HEK293 (cell line): Measurements from ENCODE around the gene CD47.
A peak's percentile ranks its signal among the peaks of the same experiment; 100 is the strongest.

Source experiments
- CTCF ChIA-PET: fragments of 350-600 bp; formaldehyde crosslinking; extraction: SDS; loops from one replicate; lab custom pipeline; 2021; ENCODE audit warnings: antibody characterized with exemption; lab: Yijun Ruan, JAX
- POLR2A ChIA-PET: fragments of 300-600 bp; formaldehyde crosslinking; extraction: SDS; loops from one replicate; lab custom pipeline; 2020; ENCODE audit warnings: antibody characterized with exemption, inconsistent platforms; lab: Yijun Ruan, JAX
- H3K27ac ChIP-seq: fragments of 200-500 bp; sonication (Bioruptor generic); 2 replicates; pipeline ENCODE4 v1.5.1; 2014; ENCODE audit warnings: low read depth, low read length, control low read depth, inconsistent platforms; ENCODE audit errors: extremely low read depth
- H3K36me3 ChIP-seq, 2 experiments: fragments of 200-500 bp in 1 of 2; sonication (Bioruptor generic) in 1 of 2; 1 replicate in 1 of 2; 2 replicates in 1 of 2; pipeline ENCODE4 v1.5.1; 2014 to 2017; ENCODE audit warnings: inconsistent platforms in 2 of 2, low read length in 2 of 2; ENCODE audit not compliant: control insufficient read depth in 2 of 2, insufficient read depth in 1 of 2
- H3K4me1 ChIP-seq: fragments of 200-500 bp; sonication (Bioruptor generic); 2 replicates; pipeline ENCODE4 v1.5.1; 2014; ENCODE audit warnings: mild to moderate bottlenecking, low read length, inconsistent platforms; ENCODE audit not compliant: control insufficient read depth, insufficient read depth
- H3K4me3 ChIP-seq: 2 replicates; pipeline ENCODE4 v1.5.1; 2011; ENCODE audit warnings: low read depth, mild to moderate bottlenecking, control low read depth, low read length, moderate library complexity
- H3K9me3 ChIP-seq: fragments of 200-500 bp; sonication (Bioruptor generic); 2 replicates; pipeline ENCODE4 v1.5.1; 2014; ENCODE audit warnings: low read depth, low read length, inconsistent platforms; ENCODE audit not compliant: control insufficient read depth, insufficient read depth
- EGR2 ChIP-seq: fragments of 450-650 bp; formaldehyde crosslinking; IDR thresholded peaks from 2 replicates; pipeline ENCODE4 v1.5.1; 2016; ENCODE audit warnings: low read depth, missing biosample characterization, missing genetic modification characterization
- GLI2 ChIP-seq: fragments of 450-650 bp; formaldehyde crosslinking; IDR thresholded peaks from 2 replicates; pipeline ENCODE4; 2017; ENCODE audit warnings: missing biosample characterization, missing genetic modification characterization, low read depth, borderline replicate concordance
- GLIS1 ChIP-seq: fragments of 450-650 bp; formaldehyde crosslinking; IDR thresholded peaks from 2 replicates; pipeline ENCODE4 v1.5.1; 2016; ENCODE audit warnings: missing biosample characterization, missing genetic modification characterization
- KLF1 ChIP-seq: fragments of 450-650 bp; formaldehyde crosslinking; IDR thresholded peaks from 2 replicates; pipeline ENCODE4 v1.5.1; 2016; ENCODE audit warnings: missing biosample characterization, missing genetic modification characterization
- OSR2 ChIP-seq: fragments of 450-650 bp; formaldehyde crosslinking; IDR thresholded peaks from 2 replicates; pipeline ENCODE4 v1.5.1; 2016; ENCODE audit warnings: missing biosample characterization, missing genetic modification characterization
- SALL2 ChIP-seq: fragments of 450-650 bp; formaldehyde crosslinking; IDR thresholded peaks from 2 replicates; pipeline ENCODE4 v1.5.0; 2017; ENCODE audit warnings: missing biosample characterization, mild to moderate bottlenecking, missing genetic modification characterization, borderline replicate concordance
- SP2 ChIP-seq: fragments of 450-650 bp; formaldehyde crosslinking; IDR thresholded peaks from 2 replicates; pipeline ENCODE4 v1.5.1; 2016; ENCODE audit warnings: missing biosample characterization, missing genetic modification characterization
- TRIM28 ChIP-seq: IDR thresholded peaks from 2 replicates; pipeline ENCODE4 v1.6.1; 2011; ENCODE audit warnings: low read length, control low read depth, borderline replicate concordance
- ZBTB8A ChIP-seq: fragments of 450-650 bp; formaldehyde crosslinking; IDR thresholded peaks from 2 replicates; pipeline ENCODE4 v1.5.1; 2016; ENCODE audit warnings: missing biosample characterization, missing genetic modification characterization
- ZFHX2 ChIP-seq: fragments of 450-650 bp; formaldehyde crosslinking; conservative IDR thresholded peaks from 2 replicates; pipeline ENCODE4 v1.5.1; 2016; ENCODE audit warnings: missing biosample characterization, missing genetic modification characterization
- ZFP69B ChIP-seq: fragments of 450-650 bp; formaldehyde crosslinking; IDR thresholded peaks from 2 replicates; pipeline ENCODE4 v1.5.1; 2016; ENCODE audit warnings: missing biosample characterization, missing genetic modification characterization
- ZIC2 ChIP-seq: fragments of 450-650 bp; formaldehyde crosslinking; IDR thresholded peaks from 2 replicates; pipeline ENCODE4 v1.5.1; 2016; ENCODE audit warnings: missing biosample characterization, missing genetic modification characterization
- ZNF202 ChIP-seq: fragments of 450-650 bp; formaldehyde crosslinking; IDR thresholded peaks from 2 replicates; pipeline ENCODE4 v1.5.1; 2016; ENCODE audit warnings: missing biosample characterization, missing genetic modification characterization, borderline replicate concordance
- ZNF214 ChIP-seq: fragments of 450-650 bp; formaldehyde crosslinking; IDR thresholded peaks from 2 replicates; pipeline ENCODE4 v1.5.1; 2017; ENCODE audit warnings: missing biosample characterization, mild to moderate bottlenecking, missing genetic modification characterization, borderline replicate concordance
- ZNF221 ChIP-seq: fragments of 450-650 bp; formaldehyde crosslinking; IDR thresholded peaks from 2 replicates; pipeline ENCODE4 v1.5.1; 2017; ENCODE audit warnings: missing biosample characterization, missing genetic modification characterization, borderline replicate concordance
- ZNF335 ChIP-seq: fragments of 450-650 bp; formaldehyde crosslinking; conservative IDR thresholded peaks from 2 replicates; pipeline ENCODE4 v1.5.1; 2016; ENCODE audit warnings: missing biosample characterization, missing genetic modification characterization
- ZNF366 ChIP-seq: fragments of 450-650 bp; formaldehyde crosslinking; conservative IDR thresholded peaks from 2 replicates; pipeline ENCODE4 v1.5.1; 2016; ENCODE audit warnings: missing biosample characterization, missing genetic modification characterization
- ZNF391 ChIP-seq: fragments of 450-650 bp; formaldehyde crosslinking; IDR thresholded peaks from 2 replicates; pipeline ENCODE4 v1.5.1; 2016; ENCODE audit warnings: low read depth, missing biosample characterization, missing genetic modification characterization, borderline replicate concordance
- ZNF404 ChIP-seq: fragments of 450-650 bp; formaldehyde crosslinking; IDR thresholded peaks from 2 replicates; pipeline ENCODE4 v1.5.1; 2017; ENCODE audit warnings: missing biosample characterization, missing genetic modification characterization
- ZNF530 ChIP-seq: fragments of 450-650 bp; formaldehyde crosslinking; IDR thresholded peaks from 2 replicates; pipeline ENCODE4 v1.5.1; 2016; ENCODE audit warnings: low read depth, missing biosample characterization, missing genetic modification characterization
- ZNF561 ChIP-seq: fragments of 450-650 bp; IDR thresholded peaks from 2 replicates; pipeline ENCODE4 v1.5.1; 2018; ENCODE audit warnings: missing biosample characterization, missing genetic modification characterization, borderline replicate concordance
- ZNF660 ChIP-seq: fragments of 450-650 bp; IDR thresholded peaks from 2 replicates; pipeline ENCODE4 v1.5.1; 2018; ENCODE audit warnings: missing biosample characterization, mild to moderate bottlenecking, missing genetic modification characterization
- ZNF76 ChIP-seq: fragments of 450-650 bp; formaldehyde crosslinking; IDR thresholded peaks from 2 replicates; pipeline ENCODE4; 2016; ENCODE audit warnings: low read depth, missing biosample characterization, missing genetic modification characterization, borderline replicate concordance
- ZNF768 ChIP-seq: fragments of 450-650 bp; formaldehyde crosslinking; IDR thresholded peaks from 2 replicates; pipeline ENCODE4 v1.5.1; 2018; ENCODE audit warnings: missing biosample characterization, mild to moderate bottlenecking, missing genetic modification characterization
- ZNF837 ChIP-seq: fragments of 450-650 bp; formaldehyde crosslinking; IDR thresholded peaks from 2 replicates; pipeline ENCODE4 v1.5.1; 2016; ENCODE audit warnings: missing biosample characterization, missing genetic modification characterization
- ZSCAN30 ChIP-seq: fragments of 450-650 bp; IDR thresholded peaks from 2 replicates; pipeline ENCODE4 v1.5.1; 2018; ENCODE audit warnings: missing biosample characterization, mild to moderate bottlenecking, missing genetic modification characterization, moderate library complexity
- TF ChIP-seq, protein P1 (sequence below): fragments of 450-650 bp; formaldehyde crosslinking; optimal IDR thresholded peaks from 2 replicates; pipeline ENCODE3; 2016; ENCODE audit warnings: missing biosample characterization, mild to moderate bottlenecking, missing genetic modification characterization
- TF ChIP-seq, protein P2 (sequence below): sonication (generic); formaldehyde crosslinking; IDR thresholded peaks from 2 replicates; pipeline ENCODE4 v1.8.1; 2022; ENCODE audit warnings: mild to moderate bottlenecking, moderate library complexity, missing genetic modification reagents
- TF ChIP-seq, protein P3 (sequence below): fragments of 450-650 bp; formaldehyde crosslinking; IDR thresholded peaks from 2 replicates; pipeline ENCODE4 v1.5.1; 2016; ENCODE audit warnings: missing biosample characterization, missing genetic modification characterization
- TF ChIP-seq, protein P4 (sequence below): fragments of 450-650 bp; formaldehyde crosslinking; IDR thresholded peaks from 2 replicates; pipeline ENCODE4 v1.5.1; 2017; ENCODE audit warnings: missing biosample characterization, mild to moderate bottlenecking, missing genetic modification characterization, moderate library complexity

The CD47 gene

DNA sequence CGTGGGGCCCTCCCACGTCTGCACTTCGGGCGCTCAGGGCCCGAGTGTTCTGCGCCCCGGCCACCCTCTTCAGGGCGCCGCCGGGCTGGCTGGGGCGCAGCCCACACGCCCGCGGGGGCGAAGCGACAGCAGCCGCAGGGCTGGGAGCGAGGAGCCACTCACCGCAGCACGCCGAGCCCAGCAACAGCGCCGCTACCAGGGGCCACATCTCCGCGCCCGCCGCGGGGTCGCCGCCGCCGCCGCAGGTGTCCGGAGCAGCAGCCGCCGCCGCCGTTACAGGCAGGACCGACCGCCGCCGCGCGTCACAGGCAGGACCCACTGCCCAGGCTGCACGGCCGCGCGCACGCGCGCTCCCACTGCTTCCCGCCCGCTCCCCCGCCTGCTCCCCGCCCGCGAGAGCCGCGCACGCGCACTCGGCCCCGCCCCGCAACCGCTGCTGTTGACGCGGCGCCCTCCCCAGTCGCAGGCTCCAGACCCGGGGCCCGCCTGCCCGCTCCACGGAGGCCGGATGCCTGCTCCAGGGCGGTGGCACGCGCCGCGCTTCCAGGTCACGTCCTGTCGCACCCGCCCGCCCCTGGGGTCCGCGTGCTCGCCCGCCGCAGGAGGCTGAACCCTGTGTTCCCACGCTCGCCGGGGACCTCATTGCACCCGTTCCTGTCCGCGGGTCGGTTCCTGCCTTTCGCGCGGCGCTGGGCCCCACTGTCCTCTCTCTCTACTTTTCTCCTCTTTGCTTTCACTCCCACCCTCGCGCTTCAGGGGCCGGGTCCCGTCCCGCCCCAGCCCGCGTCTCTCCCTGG, at the start of gene CD47:
Gene CD47, minus strand, starts transcription at position 331 of the 797 bp plus-strand sequence. Its CDS starts 123 bp downstream, at position 208.
- H3K4me3 ChIP-seq, result peak within 1 kb of the TSS; percentile 83
- no peaks in the 10 kb centered on the region for H3K9me3 ChIP-seq
- TF ChIP-seq OSR2 (tag by site-specific recombination), result no peak
- TF ChIP-seq ZNF76 (tag by site-specific recombination), result no peak
- no peak for TF ChIP-seq SALL2 (tag by site-specific recombination)
- TF ChIP-seq, protein P1, sequence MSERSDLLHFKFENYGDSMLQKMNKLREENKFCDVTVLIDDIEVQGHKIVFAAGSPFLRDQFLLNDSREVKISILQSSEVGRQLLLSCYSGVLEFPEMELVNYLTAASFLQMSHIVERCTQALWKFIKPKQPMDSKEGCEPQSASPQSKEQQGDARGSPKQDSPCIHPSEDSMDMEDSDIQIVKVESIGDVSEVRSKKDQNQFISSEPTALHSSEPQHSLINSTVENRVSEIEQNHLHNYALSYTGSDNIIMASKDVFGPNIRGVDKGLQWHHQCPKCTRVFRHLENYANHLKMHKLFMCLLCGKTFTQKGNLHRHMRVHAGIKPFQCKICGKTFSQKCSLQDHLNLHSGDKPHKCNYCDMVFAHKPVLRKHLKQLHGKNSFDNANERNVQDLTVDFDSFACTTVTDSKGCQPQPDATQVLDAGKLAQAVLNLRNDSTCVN (tag by site-specific recombination), result peak; percentile 55
- TF ChIP-seq ZNF660 (tag by site-specific recombination), result 0 out of 2 replicates have a peak, but pooled peaks have one; percentile 36
- peak; percentile 15; the same call in 1 of the 2 replicates for TF ChIP-seq SP2 (tag by site-specific recombination)
- TF ChIP-seq ZNF214 (tag by site-specific recombination), result no peak
- no peak for TF ChIP-seq GLI2 (tag by site-specific recombination)
- TF ChIP-seq ZNF221 (tag by site-specific recombination), result no peak
- TF ChIP-seq ZSCAN30 (tag by site-specific recombination), result peak; percentile 34; the same call in 1 of the 2 replicates
- 0 out of 2 replicates have a peak, but pooled peaks have one; percentile 10 for TF ChIP-seq ZNF335
- no peak for TF ChIP-seq ZNF366 (tag by site-specific recombination)
- TF ChIP-seq TRIM28, result no peak
- TF ChIP-seq ZIC2 (tag by site-specific recombination), result peak; percentile 28
- TF ChIP-seq EGR2 (tag by site-specific recombination), result peak; percentile 56; the same call in 1 of the 2 replicates
- no peak for TF ChIP-seq ZNF768 (tag by site-specific recombination)
- no peak for TF ChIP-seq ZNF391 (tag by site-specific recombination)
- TF ChIP-seq ZNF404 (tag by site-specific recombination), result no peak
- TF ChIP-seq ZFP69B (tag by site-specific recombination), result peak; percentile 77
- 0 out of 2 replicates have a peak, but pooled peaks have one; percentile 54 for TF ChIP-seq ZNF202 (tag by site-specific recombination)
- TF ChIP-seq ZNF837 (tag by site-specific recombination), result no peak
- TF ChIP-seq ZNF561 (tag by site-specific recombination), result no peak; the same call in 1 of the 2 replicates
- TF ChIP-seq KLF1 (tag by site-specific recombination), result peak; percentile 31; the same call in 1 of the 2 replicates
- TF ChIP-seq, protein P2, sequence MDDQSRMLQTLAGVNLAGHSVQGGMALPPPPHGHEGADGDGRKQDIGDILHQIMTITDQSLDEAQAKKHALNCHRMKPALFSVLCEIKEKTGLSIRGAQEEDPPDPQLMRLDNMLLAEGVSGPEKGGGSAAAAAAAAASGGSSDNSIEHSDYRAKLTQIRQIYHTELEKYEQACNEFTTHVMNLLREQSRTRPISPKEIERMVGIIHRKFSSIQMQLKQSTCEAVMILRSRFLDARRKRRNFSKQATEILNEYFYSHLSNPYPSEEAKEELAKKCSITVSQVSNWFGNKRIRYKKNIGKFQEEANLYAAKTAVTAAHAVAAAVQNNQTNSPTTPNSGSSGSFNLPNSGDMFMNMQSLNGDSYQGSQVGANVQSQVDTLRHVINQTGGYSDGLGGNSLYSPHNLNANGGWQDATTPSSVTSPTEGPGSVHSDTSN (CRISPR knock-in tag), result 0 out of 2 replicates have a peak, but pooled peaks have one; percentile 44
- peak; percentile 82 for TF ChIP-seq GLIS1 (tag by site-specific recombination)
- TF ChIP-seq, protein P3, sequence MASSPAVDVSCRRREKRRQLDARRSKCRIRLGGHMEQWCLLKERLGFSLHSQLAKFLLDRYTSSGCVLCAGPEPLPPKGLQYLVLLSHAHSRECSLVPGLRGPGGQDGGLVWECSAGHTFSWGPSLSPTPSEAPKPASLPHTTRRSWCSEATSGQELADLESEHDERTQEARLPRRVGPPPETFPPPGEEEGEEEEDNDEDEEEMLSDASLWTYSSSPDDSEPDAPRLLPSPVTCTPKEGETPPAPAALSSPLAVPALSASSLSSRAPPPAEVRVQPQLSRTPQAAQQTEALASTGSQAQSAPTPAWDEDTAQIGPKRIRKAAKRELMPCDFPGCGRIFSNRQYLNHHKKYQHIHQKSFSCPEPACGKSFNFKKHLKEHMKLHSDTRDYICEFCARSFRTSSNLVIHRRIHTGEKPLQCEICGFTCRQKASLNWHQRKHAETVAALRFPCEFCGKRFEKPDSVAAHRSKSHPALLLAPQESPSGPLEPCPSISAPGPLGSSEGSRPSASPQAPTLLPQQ, result peak; percentile 80
- TF ChIP-seq ZBTB8A, result peak; percentile 99
- TF ChIP-seq, protein P4, sequence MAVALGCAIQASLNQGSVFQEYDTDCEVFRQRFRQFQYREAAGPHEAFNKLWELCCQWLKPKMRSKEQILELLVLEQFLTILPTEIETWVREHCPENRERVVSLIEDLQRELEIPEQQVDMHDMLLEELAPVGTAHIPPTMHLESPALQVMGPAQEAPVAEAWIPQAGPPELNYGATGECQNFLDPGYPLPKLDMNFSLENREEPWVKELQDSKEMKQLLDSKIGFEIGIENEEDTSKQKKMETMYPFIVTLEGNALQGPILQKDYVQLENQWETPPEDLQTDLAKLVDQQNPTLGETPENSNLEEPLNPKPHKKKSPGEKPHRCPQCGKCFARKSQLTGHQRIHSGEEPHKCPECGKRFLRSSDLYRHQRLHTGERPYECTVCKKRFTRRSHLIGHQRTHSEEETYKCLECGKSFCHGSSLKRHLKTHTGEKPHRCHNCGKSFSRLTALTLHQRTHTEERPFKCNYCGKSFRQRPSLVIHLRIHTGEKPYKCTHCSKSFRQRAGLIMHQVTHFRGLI (tag by site-specific recombination), result no peak
- TF ChIP-seq ZNF530 (tag by site-specific recombination), result no peak
- TF ChIP-seq ZFHX2 (tag by site-specific recombination), result peak; percentile 74; the same call in 1 of the 2 replicates
- H3K4me1 ChIP-seq, result no peaks in the 10 kb centered on the region
- no peaks in the 10 kb centered on the region for H3K36me3 ChIP-seq
- H3K27ac ChIP-seq, result peak within 1 kb of the TSS; percentile 64; the same call in 1 of the 2 replicates
- CTCF ChIA-PET, result no interaction called here
- POLR2A ChIA-PET, result no interaction called here
